DND-41 (cell line): Measurements from ENCODE around the gene MAP3K5.

Source experiments
- ATAC-seq: fragments of 200-7000 bp; cut with Tn5 transposase; 3 replicates; pipeline ENCODE4 v1.9.1; 2021; ENCODE audit warnings: low read depth; ENCODE audit not compliant: insufficient read depth
- DNase-seq: peaks from one replicate; pipeline ENCODE4 v3.0.0-alpha.2; 2020
- H2AFZ ChIP-seq: 2 replicates; pipeline ENCODE4 v1.6.0; 2012; ENCODE audit warnings: low read depth, low read length
- H3K27ac ChIP-seq: 2 replicates; pipeline ENCODE4 v1.5.1; 2012; ENCODE audit warnings: low read length, inconsistent platforms
- H3K27me3 ChIP-seq: fragments of 200-600 bp; sonication (generic); 2 replicates; pipeline ENCODE4 v1.6.0; 2012; ENCODE audit warnings: low read length, mild to moderate bottlenecking, inconsistent platforms; ENCODE audit not compliant: insufficient read depth, poor library complexity
- H3K36me3 ChIP-seq: 2 replicates; pipeline ENCODE4 v1.5.1; 2012; ENCODE audit warnings: low read length, inconsistent platforms; ENCODE audit not compliant: insufficient read depth
- H3K4me1 ChIP-seq: 2 replicates; pipeline ENCODE4 v1.5.1; 2012; ENCODE audit warnings: mild to moderate bottlenecking, low read length; ENCODE audit not compliant: insufficient read depth
- H3K4me2 ChIP-seq: 2 replicates; pipeline ENCODE4 v1.6.0; 2012; ENCODE audit warnings: mild to moderate bottlenecking, moderate library complexity, low read length, inconsistent platforms; ENCODE audit not compliant: insufficient read depth
- H3K4me3 ChIP-seq, 2 experiments: fragments of 200-600 bp in 1 of 2; shearing (Covaris generic) in 1 of 2; 2 replicates each; pipeline ENCODE4 v1.5.1; 2012 to 2016; ENCODE audit warnings: inconsistent platforms in 2 of 2, low read length in 2 of 2, mild to moderate bottlenecking in 2 of 2, low read depth in 1 of 2, moderate library complexity in 1 of 2
- H3K79me2 ChIP-seq: 2 replicates; pipeline ENCODE4 v1.6.0; 2012; ENCODE audit warnings: low read length, inconsistent platforms; ENCODE audit not compliant: insufficient read depth
- H3K9ac ChIP-seq: 2 replicates; pipeline ENCODE4 v1.6.0; 2012; ENCODE audit warnings: low read depth, mild to moderate bottlenecking, inconsistent platforms, low read length, moderate library complexity
- H3K9me3 ChIP-seq: 2 replicates; pipeline ENCODE4 v1.5.1; 2012; ENCODE audit warnings: low read length, moderate library complexity, mild to moderate bottlenecking, inconsistent platforms; ENCODE audit not compliant: insufficient read depth, severe bottlenecking
- H4K20me1 ChIP-seq: 2 replicates; pipeline ENCODE4 v1.6.0; 2012; ENCODE audit warnings: low read length; ENCODE audit not compliant: insufficient read depth
- CTCF ChIP-seq: IDR thresholded peaks from 2 replicates; pipeline ENCODE4 v1.5.1; 2012; ENCODE audit warnings: borderline replicate concordance, low read length, moderate library complexity, mild to moderate bottlenecking; ENCODE audit not compliant: poor library complexity, severe bottlenecking; ENCODE audit errors: extremely low read depth
- EZH2 ChIP-seq: IDR thresholded peaks from 3 replicates; pipeline ENCODE4 v1.6.1; 2012; ENCODE audit warnings: borderline replicate concordance, low read depth, mild to moderate bottlenecking, moderate library complexity, low read length, inconsistent platforms; ENCODE audit not compliant: severe bottlenecking

The MAP3K5 gene

GRCh38 chr6:136779682-136780081 is 12.6 kb downstream of the MAP3K5 start:
- H3K27me3 ChIP-seq: peaks cover 6% of the 10 kb centered on the region

GRCh38 chr6:136777651-136778050 is 14.6 kb downstream of the MAP3K5 start:
- no peak for TF ChIP-seq EZH2
- no peak for TF ChIP-seq CTCF

More at GRCh38 chr6:136779682-136780081, 12.6 kb downstream of the MAP3K5 start:
- Histone ChIP-seq H3K9ac (no peak overlapping the region), H2AFZ (no peak overlapping the region), H4K20me1 (no peaks in the 10 kb centered on the region), H3K36me3 (no peaks in the 10 kb centered on the region), H3K79me2 (no peaks in the 10 kb centered on the region), H3K4me1 (peaks cover 8% of the 10 kb centered on the region), H3K4me3 (no peak overlapping the region), H3K9me3 (no peaks in the 10 kb centered on the region), H3K4me2 (no peak overlapping the region), H3K27ac (no peak overlapping the region)
- TF ChIP-seq CTCF (no peak), EZH2 (no peak)
- ATAC-seq: no peak
- DNase-seq: no peak

DNA sequence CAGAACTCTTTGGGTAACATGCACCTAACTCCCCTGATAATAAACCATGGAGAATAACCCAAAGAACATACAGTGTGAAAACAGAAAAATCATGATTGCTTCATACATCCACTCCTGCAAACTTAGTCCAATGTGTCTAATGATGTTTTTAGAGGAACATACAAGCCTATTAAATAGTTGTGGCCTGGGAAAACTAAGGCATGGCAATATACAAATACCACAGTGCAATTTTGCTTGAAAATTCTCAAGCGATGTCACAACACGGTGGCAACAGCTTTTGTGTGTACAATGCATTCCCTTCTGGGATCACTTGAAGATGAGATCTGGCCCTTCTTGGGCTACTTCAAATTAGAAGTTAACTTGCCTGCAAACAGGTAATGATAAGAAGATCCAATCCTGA is 16.7 kb downstream of the MAP3K5 start:
- no peaks in the 10 kb centered on the region for H3K9me3 ChIP-seq
- H4K20me1 ChIP-seq: no peaks in the 10 kb centered on the region
- no peak overlapping the region for H3K9ac ChIP-seq
- no peak overlapping the region for H3K4me2 ChIP-seq
- no peaks in the 10 kb centered on the region for H3K36me3 ChIP-seq
- no peak overlapping the region for H2AFZ ChIP-seq
- DNase-seq (no peak), ATAC-seq (no peak)
- peaks cover 3% of the 10 kb centered on the region for H3K27me3 ChIP-seq
- H3K27ac ChIP-seq: no peak overlapping the region
- no peak for TF ChIP-seq CTCF
- TF ChIP-seq EZH2: no peak
- H3K4me1 ChIP-seq: no peaks in the 10 kb centered on the region
- H3K4me3 ChIP-seq: no peak overlapping the region
- no peaks in the 10 kb centered on the region for H3K79me2 ChIP-seq

More at GRCh38 chr6:136777651-136778050, 14.6 kb downstream of the MAP3K5 start:
- H3K4me1 ChIP-seq: no peaks in the 10 kb centered on the region
- peaks cover 6% of the 10 kb centered on the region for H3K27me3 ChIP-seq
- ATAC-seq (no peak), DNase-seq (no peak)
- H3K36me3 ChIP-seq: no peaks in the 10 kb centered on the region
- H3K9me3 ChIP-seq: no peaks in the 10 kb centered on the region
- no peak overlapping the region for H3K9ac ChIP-seq
- no peaks in the 10 kb centered on the region for H4K20me1 ChIP-seq
- no peak overlapping the region for H3K4me2 ChIP-seq
- H2AFZ ChIP-seq: no peak overlapping the region
- H3K79me2 ChIP-seq: no peaks in the 10 kb centered on the region
- H3K27ac ChIP-seq: no peak overlapping the region
- H3K4me3 ChIP-seq: no peak overlapping the region

DNA sequence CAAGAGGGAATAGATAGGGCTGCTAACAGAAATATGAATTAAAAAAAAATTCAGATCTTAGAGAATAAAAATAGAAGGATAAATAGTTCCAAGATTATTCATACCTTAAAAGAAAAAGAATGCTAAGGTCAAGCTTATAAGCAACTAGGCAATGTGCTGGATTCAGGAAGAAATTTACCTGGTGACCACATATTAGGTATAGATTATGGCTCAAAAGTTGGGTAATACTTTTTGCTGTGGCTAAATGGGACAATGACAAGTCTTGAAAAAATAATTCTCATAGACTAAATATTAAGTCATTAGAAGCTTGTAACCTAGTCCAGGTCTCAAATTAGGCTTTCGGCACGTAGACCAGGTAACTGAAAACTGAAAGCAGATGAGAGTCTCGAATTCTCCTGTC is 17.2 kb downstream of the MAP3K5 start:
- Histone ChIP-seq H3K4me3 (no peak overlapping the region), H3K4me2 (no peak overlapping the region), H3K9ac (no peak overlapping the region), H2AFZ (no peak overlapping the region), H4K20me1 (no peaks in the 10 kb centered on the region), H3K36me3 (no peaks in the 10 kb centered on the region), H3K79me2 (no peaks in the 10 kb centered on the region), H3K4me1 (no peaks in the 10 kb centered on the region), H3K27me3 (peaks cover 3% of the 10 kb centered on the region), H3K9me3 (no peaks in the 10 kb centered on the region), H3K27ac (no peak overlapping the region)
- ATAC-seq: no peak
- TF ChIP-seq EZH2: no peak
- no peak for TF ChIP-seq CTCF
- DNase-seq: no peak
